Measurements from ENCODE around the gene C1orf141.

GRCh38 chr1:67078291-67078690 lies 56.5 kb downstream of the C1orf141 start:
- TF ChIP-seq POLR2A (IDR thresholded peaks at IDR 0.05), result no peak
- TF ChIP-seq, protein P1, sequence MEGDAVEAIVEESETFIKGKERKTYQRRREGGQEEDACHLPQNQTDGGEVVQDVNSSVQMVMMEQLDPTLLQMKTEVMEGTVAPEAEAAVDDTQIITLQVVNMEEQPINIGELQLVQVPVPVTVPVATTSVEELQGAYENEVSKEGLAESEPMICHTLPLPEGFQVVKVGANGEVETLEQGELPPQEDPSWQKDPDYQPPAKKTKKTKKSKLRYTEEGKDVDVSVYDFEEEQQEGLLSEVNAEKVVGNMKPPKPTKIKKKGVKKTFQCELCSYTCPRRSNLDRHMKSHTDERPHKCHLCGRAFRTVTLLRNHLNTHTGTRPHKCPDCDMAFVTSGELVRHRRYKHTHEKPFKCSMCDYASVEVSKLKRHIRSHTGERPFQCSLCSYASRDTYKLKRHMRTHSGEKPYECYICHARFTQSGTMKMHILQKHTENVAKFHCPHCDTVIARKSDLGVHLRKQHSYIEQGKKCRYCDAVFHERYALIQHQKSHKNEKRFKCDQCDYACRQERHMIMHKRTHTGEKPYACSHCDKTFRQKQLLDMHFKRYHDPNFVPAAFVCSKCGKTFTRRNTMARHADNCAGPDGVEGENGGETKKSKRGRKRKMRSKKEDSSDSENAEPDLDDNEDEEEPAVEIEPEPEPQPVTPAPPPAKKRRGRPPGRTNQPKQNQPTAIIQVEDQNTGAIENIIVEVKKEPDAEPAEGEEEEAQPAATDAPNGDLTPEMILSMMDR (IDR thresholded peaks at IDR 0.05), result no peak

Data from adrenal gland (tissue), 5 donors.